ENCODE measurements around the gene IFITM5.
"Not testable (repeated sequence)": the region's sequence is repeated elsewhere in the genome, so short reads cannot be mapped to it uniquely, and the experiment has no call there.

IFITM5 gene

GRCh38 chr11:293852-294661 lies 5.3 kb downstream of the IFITM5 start:
- DNase-seq: no peak

DNA sequence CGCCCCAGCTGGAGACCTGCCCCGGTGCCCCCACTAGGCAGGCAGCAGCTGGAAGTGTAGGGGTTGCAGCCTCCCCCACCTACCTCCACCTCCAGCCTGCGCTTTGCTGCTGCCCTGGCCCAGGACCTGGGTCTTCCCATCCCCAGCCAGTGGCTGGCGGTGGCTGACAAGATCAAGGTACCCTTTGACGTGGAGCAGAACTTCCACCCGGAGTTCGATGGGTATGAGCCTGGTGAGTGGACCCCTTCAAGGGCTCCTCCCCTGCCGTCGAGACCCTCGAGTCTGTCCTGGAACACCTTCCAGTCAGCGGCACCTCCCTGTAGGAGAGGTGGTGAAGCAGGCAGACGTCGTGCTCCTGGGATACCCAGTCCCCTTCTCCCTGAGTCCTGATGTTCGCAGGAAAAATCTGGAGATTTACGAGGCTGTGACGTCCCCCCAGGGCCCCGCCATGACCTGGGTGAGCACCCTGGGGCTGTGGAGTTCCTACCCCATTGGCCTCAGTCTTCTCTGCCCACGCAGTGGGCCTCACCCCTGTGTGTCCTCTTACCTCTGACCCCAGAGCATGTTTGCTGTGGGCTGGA lies 6.0 kb downstream of the IFITM5 start:
- DNase-seq: no peak

DNA sequence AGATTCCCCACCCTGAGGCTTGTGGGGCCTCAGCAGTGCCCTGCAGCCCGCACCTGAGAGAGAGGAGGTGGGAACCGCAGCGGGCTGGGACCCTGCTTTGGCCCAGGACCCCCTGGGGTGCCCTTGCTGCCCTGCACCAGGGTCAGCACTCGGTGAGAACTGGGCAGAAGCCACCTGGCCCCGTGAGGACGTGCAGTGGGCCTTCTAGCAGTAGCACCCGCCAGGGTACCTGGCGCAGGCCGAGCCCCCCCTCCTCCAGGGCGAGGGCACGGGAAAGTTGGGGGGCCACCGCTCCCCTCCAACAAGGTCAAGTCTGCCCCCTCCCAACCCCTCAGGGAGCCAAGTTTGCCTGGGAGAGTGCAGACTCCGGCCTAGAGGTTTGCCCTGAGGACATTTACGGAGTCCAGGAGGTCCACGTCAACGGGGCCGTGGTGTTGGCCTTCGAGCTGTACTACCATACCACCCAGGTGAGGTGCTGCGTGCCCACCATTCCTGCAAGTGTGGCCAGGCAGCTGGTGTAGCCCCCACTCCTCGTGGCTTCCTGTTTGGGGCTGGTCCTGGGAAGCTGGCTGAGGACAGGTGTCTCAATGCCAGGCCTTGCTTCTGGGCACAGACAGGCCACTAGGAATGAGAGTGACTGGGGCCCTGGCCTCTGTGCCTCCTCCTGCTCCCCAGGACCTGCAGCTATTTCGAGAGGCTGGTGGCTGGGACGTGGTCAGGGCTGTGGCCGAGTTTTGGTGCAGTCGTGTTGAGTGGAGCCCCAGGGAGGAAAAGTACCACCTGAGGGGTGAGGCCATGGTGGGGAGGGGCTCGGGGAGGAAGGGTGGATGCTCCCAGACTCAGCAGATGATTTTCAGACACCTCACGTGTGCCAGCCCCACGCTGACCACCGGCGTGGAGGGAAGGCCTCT lies 6.9 kb downstream of the IFITM5 start:
- DNase-seq: no peak

- DNase-seq: no peak
These were observed 7.8 kb downstream of the IFITM5 start for GRCh38 chr11:291281-292210.

- no peak for DNase-seq
These were observed 8.6 kb downstream of the IFITM5 start for GRCh38 chr11:290621-291231.

DNA sequence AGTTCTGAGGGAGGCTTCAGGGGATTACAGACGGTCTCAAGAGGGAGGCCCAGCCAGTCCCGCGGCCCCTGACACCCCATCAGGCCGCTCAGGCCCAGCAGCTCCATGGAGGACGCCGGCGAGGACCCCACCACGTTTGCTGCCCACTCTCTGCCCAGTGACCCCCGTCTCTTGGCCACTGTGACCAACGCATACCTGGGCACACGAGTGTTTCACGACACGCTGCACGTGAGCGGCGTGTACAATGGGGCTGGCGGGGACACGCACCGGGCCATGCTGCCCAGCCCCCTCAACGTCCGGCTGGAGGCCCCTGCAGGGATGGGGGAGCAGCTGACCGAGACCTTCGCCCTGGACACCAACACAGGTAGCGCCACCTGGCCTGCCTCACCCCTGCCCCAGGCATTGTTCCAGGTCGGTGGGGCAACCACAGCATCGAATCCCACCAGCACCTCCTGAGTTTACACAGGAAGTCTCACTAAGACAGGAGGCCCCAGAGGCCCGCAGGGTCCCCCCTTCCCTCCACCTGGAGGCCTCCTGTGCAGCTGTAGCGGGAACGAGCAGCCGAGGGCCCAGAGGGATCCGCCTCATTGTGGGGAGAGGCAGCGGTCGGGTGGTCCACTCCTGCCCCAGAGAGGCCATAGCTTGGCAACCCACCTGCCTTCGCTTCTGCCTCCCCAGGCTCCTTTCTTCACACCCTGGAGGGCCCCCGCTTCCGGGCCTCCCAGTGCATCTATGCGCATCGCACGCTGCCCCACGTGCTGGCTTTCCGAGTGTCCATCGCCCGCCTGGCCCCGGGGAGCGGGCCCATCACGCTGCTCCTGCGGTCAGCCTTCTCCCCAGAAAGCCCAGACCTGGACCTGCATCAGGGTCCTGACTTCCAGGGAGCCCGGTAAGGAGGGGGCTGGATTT lies 9.4 kb downstream of the IFITM5 start:
- DNase-seq: no peak

GRCh38 chr11:289398-289711 lies 10.0 kb downstream of the IFITM5 start:
- DNase-seq: no peak

GRCh38 chr11:288478-289397 lies 10.6 kb downstream of the IFITM5 start, which contains the start of gene PGGHG:
PGGHG (plus strand) TSS chr11:289126; CDS start chr11:289817, 691 bp downstream.
- DNase-seq: no peak

GRCh38 chr11:287821-288477 lies 11.4 kb downstream of the IFITM5 start:
- no peak for DNase-seq

DNA sequence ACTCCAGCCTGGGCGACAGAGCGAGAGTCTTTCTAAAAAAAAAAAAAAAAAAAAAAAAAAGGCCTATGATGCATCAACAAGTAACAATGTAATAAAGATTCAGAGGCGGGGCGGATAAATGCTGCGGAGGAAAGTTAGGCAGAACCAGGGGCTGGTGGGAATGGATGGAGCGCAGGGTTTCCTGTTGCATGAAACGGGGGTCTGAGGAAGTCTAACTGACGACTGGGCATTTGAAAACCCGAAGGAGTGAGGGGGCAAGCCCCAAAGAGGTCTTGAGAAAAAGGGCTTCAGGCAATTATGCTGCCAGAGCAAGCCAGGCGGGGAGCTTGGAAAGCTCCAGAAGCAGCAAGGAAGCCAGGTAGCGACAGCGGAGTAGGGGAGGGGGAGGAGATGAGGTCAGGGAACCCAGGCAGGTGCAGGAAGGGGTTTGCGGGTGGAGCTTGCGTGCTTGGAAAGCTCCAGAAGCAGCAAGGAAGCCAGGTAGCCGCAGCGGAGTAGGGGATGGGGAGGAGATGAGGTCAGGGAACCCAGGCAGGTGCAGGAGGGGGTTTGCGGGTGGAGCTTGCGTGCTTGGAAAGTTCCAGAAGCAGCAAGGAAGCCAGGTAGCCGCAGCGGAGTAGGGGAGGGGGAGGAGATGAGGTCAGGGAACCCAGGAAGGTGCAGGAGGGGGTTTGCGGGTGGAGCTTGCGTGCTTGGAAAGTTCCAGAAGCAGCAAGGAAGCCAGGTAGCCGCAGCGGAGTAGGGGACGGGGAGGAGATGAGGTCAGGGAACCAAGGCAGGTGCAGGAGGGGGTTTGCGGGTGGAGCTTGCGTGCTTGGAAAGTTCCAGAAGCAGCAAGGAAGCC lies 12.1 kb downstream of the IFITM5 start:
- not testable (repeated sequence) for DNase-seq

- DNase-seq: no peak
These were observed 13.5 kb downstream of the IFITM5 start for GRCh38 chr11:285894-286220.

DNA sequence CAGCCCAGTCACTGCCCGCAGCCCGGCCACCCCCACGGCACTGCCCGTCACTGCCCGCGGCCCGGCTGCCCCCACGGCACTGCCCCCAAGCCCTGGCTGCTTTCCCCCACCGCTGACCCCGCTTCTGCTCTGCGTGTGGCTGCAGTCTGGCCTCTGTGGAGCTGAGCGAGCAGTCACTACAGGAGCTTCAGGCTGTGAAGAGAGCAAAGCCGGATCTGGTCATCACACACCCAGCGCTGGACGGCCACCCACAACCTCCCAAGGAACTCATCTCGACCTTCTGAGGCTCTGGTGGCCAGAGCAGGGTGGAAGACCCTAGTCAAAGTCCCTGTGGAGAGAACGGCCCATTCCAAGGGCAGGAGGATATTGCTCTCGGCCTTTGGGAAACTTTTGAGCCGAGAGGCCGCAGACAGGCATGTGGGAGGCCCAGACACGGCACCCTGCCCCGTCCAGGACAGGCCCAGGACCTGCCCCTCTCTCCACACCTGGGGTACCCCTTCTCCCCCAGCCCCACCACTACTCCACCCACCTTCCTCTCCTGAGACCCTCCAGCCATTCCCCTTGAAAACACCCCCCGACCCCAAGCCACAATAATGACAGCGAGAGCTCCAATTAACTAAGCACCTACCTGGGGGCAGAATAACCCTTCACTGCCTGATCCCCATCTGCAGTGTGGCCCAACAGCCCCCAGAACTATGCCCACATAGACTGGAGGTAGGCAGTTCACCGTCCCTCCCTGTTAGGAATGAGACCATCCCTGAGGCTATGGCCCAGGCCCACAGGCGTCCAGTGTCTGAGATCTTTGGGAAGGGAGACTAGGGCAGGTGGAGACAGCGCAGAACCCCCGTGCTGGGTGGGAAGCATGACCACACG lies 14.1 kb downstream of the IFITM5 start:
- no peak for DNase-seq

GRCh38 chr11:284105-285020 lies 15.0 kb downstream of the IFITM5 start:
- DNase-seq: no peak

- DNase-seq: no peak
These were observed 15.8 kb downstream of the IFITM5 start for GRCh38 chr11:283405-284104.

DNA sequence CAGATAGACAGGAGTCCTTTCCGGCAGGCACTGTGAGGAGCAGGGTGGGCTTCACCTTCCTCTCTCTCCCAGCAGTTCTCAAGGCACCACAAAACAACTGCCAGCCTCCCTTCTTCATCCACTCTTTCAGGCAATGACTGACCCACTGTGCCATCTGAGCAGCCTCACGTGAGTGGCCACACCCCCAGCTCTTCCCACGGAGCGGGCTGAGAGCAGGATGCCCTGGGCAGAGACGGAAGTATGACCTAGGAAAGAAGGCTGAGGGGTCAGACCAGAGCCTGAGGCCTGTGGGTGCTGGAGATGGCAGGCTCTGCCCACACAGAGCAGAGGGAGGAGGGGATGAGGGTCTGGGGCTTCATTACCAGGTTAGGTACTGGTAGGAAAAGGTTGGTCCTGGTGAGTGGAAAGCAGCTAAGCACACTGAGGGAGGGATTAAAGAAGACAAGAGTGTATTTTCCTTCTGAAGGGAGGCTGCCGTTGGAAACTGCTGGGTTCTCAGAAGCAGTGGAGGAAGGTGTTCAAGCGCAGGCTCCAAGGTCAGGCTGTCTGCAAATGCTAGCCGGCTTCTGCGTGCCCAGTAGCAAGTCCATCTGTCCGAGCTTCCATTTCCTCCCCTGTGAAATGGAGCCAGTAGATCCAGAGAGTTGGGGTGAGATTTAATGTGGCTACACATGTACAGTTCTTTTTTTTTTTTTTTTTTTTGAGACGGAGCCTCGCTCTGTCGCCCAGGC lies 16.5 kb downstream of the IFITM5 start:
- DNase-seq: no peak

All from activated CD4-positive, CD25-positive, alpha-beta regulatory T cell (primary cell).